Spinal cord (tissue), 10 donors: ENCODE measurements around the gene ACLY. TPM values are rescaled to one million over a fixed set of nuclear protein-coding genes. Genes with fewer than 3 reads are reported as not detected.

Experiments used
- DNase-seq, 6 donors: peaks; one replicate each; pipeline versions ENCODE4 v3.0.0 to v3.0.0-alpha.2; 2013 to 2015; ENCODE audit warnings: low spot score in 6 of 6, low read depth in 4 of 6
- H3K27ac ChIP-seq: one replicate; pipeline ENCODE4 v1.5.1; 2013; ENCODE audit warnings: low read depth, low read length, control low read depth
- H3K27me3 ChIP-seq: one replicate; pipeline ENCODE4 v1.6.1; 2013; ENCODE audit warnings: low read length; ENCODE audit not compliant: control insufficient read depth, insufficient read depth
- H3K36me3 ChIP-seq: one replicate; pipeline ENCODE4 v1.6.1; 2013; ENCODE audit warnings: low read length; ENCODE audit not compliant: control insufficient read depth, insufficient read depth
- H3K4me1 ChIP-seq: one replicate; pipeline ENCODE4 v1.6.1; 2013; ENCODE audit warnings: low read length; ENCODE audit not compliant: control insufficient read depth, insufficient read depth
- H3K4me3 ChIP-seq: one replicate; pipeline ENCODE4 v1.5.1; 2013; ENCODE audit warnings: low read depth, low read length, control low read depth
- H3K9me3 ChIP-seq: one replicate; pipeline ENCODE4 v1.6.1; 2013; ENCODE audit warnings: low read length; ENCODE audit not compliant: control insufficient read depth, insufficient read depth
- WGBS: methylation state at CpG from one replicate; pipeline ENCODE4 v1.1.5; 2013; ENCODE audit warnings: missing lambda C conversion rate; ENCODE audit not compliant: insufficient coverage; 5-methylcytosine and 5-hydroxymethylcytosine counted together
- polyA plus RNA-seq, 2 donors: library from polyadenylated mRNA; unstranded; fragments of 120-200 nt; gene quantifications; one replicate each; pipeline ENCODE4 v1.2.1, GENCODE V29; 2013; ENCODE audit not compliant: insufficient read length in 2 of 2
- total RNA-seq, 2 donors: library from RNA; depleted of rRNA in 1 of 2; stranded (reverse); fragments of 120-200 nt in 1 of 2; fragments of >200 nt in 1 of 2; gene quantifications; one replicate each; pipeline versions ENCODE4 v1.2.3 to v1.2.4, GENCODE V29; 2013 to 2014
- donor health status: healthy.

ACLY gene
- total and polyA plus RNA-seq, 4 donors, result 96.3 to 186 (median 163) TPM

DNA sequence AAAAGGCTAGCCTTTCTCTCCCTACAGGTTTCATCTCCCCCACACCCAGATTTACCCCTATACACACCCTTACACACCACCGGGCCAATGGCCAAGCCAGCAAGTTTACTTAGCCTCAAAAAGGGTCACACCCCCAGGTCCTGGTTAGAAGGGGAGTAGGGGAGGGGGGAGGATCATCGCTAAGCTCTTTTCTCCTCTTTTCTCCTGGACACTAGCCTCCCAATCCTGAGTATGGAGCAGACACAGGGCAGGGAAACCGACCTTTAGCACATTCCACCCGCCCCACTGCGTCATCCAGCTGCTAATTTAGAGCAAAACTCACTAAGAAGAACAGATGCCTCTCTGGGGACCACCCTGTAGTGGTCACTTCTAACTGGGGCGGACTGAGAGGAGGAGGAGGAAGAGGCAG is 4.4 kb downstream of the ACLY start:
- no CpG with 5 or more reads among the region's 6 CpGs for WGBS

DNA sequence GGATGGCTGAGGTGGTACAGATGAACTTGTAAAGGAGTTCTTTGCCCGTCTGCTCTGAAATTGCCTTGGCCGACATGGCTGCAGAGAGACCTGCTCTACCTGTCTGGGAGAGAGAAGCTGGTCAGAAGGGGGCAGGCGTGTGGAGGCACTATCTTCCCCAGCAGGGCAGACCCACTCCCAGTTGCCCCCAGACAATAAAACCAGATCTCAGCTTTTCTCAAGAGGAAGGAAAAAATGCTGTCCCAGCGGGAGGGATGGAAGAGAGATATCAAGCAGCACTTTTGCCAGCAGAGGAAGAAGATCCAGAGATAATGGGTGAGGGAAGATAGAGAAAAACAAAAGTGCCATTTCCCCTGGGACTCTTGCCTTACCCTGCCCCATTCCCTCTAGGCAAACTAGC is 5.0 kb downstream of the ACLY start:
- Histone ChIP-seq H3K4me1 (peaks cover 34% of the 10 kb centered on the region), H3K9me3 (no peaks in the 10 kb centered on the region), H3K27ac (no peak overlapping the region), H3K4me3 (no peak overlapping the region), H3K27me3 (no peaks in the 10 kb centered on the region), H3K36me3 (peaks cover 54% of the 10 kb centered on the region)
- DNase-seq, result no peak
- 100% methylated on average over 1 of the region's 4 CpGs for WGBS

More for the DNA sequence above, 4.4 kb downstream of the ACLY start:
- H3K27ac ChIP-seq, result no peak overlapping the region
- H3K9me3 ChIP-seq, result no peaks in the 10 kb centered on the region
- no peaks in the 10 kb centered on the region for H3K27me3 ChIP-seq
- H3K4me3 ChIP-seq, result no peak overlapping the region
- no peak for DNase-seq
- peaks cover 48% of the 10 kb centered on the region for H3K36me3 ChIP-seq
- H3K4me1 ChIP-seq, result peaks cover 36% of the 10 kb centered on the region

DNA sequence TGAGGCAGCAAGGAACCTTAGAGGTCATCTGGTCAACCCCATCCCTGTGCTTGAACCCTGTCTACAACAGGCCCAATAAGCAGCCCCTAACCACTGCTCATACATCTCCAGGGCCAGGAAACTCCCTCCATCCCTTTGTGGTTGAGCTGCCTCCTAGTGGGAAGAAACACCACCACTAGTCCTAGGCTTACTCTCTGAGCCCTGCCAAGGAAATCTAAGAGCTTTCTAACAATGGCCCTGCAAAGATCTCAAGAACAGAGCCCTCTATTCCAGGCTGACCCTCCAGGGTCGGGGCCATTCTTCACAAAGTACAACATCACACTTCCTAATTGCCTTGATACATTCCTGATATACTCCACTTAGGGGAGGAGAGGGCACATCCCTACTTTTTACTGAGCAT is 5.8 kb downstream of the ACLY start:
- WGBS, result no CpG with 5 or more reads among the region's 1 CpG
- H3K27me3 ChIP-seq, result no peaks in the 10 kb centered on the region
- DNase-seq, result no peak
- H3K4me3 ChIP-seq, result no peak overlapping the region
- H3K4me1 ChIP-seq, result peaks cover 32% of the 10 kb centered on the region
- H3K36me3 ChIP-seq, result peaks cover 58% of the 10 kb centered on the region
- H3K9me3 ChIP-seq, result no peaks in the 10 kb centered on the region
- no peak overlapping the region for H3K27ac ChIP-seq

DNA sequence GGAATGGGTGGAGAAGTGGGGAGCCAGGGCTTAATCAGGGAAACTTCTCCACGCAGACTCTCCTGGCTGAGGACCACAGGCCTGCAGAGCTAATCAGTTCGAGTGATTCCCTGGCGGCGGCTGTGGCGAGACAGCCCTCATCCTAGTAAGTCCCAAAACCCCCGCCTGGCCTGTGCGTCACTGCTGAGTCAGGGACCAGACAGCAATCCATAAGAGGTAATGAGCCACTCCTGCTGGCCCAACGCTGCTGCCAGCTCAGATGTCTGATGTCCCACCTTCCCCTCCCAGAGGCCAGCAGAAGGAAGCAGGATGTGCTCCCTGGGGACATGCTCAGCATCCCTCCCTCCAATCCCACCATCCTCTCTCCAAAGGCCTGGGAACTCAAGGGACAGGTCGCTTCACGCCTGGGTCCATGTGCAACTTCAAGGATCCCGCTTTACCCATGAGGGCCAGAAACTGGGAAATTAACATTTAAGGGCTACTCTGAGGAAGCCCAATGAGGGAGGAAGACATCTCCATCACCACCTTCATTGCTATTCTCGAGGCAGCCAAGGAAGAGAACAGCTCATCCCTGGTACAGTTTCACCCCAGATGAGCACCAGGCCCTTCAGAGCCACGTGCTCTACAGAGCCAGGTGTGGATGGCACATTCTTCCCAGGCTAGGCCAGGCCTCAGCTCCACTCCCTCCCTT is 7.9 kb downstream of the ACLY start:
- 94% methylated on average over 11 of the region's 13 CpGs for WGBS
- peak in 1 of 6 donors; percentile 33 for DNase-seq
- no peak overlapping the region for H3K4me3 ChIP-seq

DNA sequence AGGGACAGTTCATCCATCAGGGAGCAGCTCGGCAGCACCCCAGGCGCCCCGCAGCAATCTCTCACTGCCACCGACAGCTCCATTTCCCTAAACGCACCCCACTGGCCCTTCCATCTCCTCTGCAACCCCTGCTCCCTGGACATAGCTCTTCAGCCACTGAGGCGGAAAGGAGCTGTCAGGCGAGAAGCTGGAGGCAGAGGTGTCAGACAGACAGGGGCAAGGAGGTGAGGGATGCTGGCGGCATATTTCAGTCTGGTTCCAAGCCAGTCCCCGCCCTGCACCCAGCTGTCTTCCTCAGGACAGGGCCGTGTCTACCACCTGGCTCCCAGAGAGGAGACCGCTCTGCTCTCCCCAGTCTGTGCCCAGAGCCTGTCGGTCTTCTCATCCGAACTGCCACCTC is 9.7 kb downstream of the ACLY start:
- Histone ChIP-seq H3K27ac (no peak overlapping the region), H3K9me3 (no peaks in the 10 kb centered on the region), H3K36me3 (peaks cover 88% of the 10 kb centered on the region), H3K4me3 (no peak overlapping the region), H3K4me1 (peaks cover 13% of the 10 kb centered on the region), H3K27me3 (no peaks in the 10 kb centered on the region)
- no peak for DNase-seq
- 90% methylated on average over 10 of the region's 13 CpGs for WGBS

More for the DNA sequence above, 7.9 kb downstream of the ACLY start:
- Histone ChIP-seq H3K27ac (no peak overlapping the region), H3K4me1 (peaks cover 27% of the 10 kb centered on the region), H3K27me3 (no peaks in the 10 kb centered on the region), H3K9me3 (no peaks in the 10 kb centered on the region), H3K36me3 (peaks cover 76% of the 10 kb centered on the region)

DNA sequence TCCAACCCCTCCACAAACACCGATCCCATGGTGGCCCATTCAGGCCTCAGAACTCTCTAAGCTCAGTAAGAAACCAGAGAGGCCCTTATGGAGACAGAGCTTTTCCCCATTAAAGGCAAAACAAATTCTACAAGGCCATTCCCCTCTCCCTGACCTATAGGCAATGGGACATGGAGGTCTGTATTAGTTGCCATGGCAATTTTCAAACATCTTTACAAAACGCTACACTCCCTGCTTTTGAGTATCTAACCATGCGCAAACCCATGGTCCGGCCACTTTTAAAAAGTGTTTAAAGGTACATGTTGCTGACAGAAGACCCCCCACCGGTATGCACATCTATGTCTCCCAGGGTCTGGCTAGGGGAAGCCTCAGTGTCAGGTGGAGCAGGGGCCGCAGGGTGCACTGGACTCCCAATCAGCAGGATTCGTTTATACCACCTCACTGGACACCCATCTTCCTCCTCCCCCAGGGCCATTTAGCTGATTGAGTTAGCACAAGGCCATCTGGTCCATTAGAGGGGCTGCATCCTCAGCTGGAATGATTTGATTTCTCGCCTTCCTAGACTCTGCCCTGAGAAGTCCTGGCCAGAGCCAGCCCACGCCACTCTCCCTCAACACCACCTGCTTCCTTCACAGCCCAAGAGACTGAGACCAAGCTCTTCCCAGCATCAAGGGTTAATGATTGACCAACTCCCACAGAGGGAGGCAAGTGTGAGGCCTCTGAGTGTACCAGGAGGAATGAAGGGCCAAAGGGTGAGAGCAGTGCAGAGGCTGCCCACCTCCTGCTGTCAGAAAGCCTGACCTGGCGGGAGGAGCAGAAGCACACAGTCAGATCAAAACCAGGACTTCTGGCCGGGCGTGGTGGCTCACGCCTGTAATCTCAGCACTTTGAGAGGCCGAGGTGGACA is 10.9 kb downstream of the ACLY start:
- Histone ChIP-seq H3K36me3 (peaks cover 94% of the 10 kb centered on the region), H3K4me1 (peaks cover 13% of the 10 kb centered on the region), H3K27me3 (no peaks in the 10 kb centered on the region), H3K27ac (no peak overlapping the region), H3K9me3 (no peaks in the 10 kb centered on the region), H3K4me3 (no peak overlapping the region)
- DNase-seq, result no peak
- 73% methylated on average over 12 of the region's 14 CpGs for WGBS

DNA sequence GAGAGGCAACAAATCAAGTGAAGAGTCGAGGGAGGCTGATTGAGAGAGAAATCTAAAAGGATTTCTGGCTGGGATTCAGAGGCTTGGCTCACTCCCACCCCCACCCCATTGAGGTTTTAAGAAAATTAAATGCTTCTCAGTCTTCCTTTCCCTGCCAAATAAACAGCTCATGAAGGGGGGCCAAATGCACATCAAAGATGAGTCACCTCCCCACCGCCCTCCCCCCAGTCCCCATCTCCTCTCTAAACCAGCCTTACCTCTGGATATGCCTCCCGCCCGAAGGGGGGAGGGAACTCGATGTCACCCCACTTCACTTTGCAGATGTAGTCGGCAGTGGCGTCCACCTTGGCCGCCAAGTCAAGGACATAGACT is 11.6 kb downstream of the ACLY start:
- Histone ChIP-seq H3K27ac (no peak overlapping the region), H3K27me3 (no peaks in the 10 kb centered on the region), H3K9me3 (no peaks in the 10 kb centered on the region), H3K4me1 (peaks cover 13% of the 10 kb centered on the region), H3K4me3 (no peak overlapping the region), H3K36me3 (peaks cover 96% of the 10 kb centered on the region)
- 62% methylated on average over 5 of the region's 8 CpGs for WGBS
- peak in 3 of 6 donors; percentile 17 to 76 (median 67) for DNase-seq

DNA sequence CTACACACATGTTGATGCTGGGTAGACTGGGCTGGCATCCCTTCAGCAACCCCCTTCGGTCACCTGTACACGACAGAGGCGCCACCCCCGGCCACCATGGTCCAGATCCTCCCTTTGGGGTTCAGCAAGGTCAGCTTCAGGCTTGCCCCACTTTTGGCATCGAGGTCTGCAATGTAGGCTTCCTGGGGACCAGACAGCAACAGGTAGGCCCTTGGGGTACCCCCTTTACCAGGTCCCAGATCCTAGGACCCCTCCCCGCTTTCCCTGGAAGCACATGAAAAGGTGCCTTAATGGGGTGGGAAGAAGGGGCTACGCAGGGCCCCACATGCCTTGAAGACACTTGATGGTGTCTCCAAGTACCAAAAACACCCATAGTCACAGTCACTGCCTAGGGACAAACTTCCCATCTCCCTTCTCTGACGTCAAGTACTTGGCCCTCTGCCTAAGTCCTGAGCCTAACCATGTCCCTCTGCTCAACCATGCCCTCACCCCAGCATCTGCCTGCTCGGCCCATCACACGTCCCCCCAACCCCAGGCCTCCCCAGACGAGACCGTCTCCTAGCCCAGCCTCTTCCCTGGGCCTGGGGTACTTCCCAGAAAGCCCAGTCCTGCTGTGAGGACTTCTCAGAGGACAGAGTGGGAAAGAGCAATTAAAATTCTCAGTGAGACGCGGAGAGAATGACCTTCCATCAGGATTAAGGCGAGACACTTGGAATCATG is 12.1 kb downstream of the ACLY start:
- peak in 1 of 6 donors; percentile 4 for DNase-seq
- WGBS, result 61% methylated on average over 12 of the region's 15 CpGs
- peaks cover 95% of the 10 kb centered on the region for H3K36me3 ChIP-seq
- no peaks in the 10 kb centered on the region for H3K9me3 ChIP-seq
- peaks cover 13% of the 10 kb centered on the region for H3K4me1 ChIP-seq
- H3K27ac ChIP-seq, result no peak overlapping the region
- no peak overlapping the region for H3K4me3 ChIP-seq
- no peaks in the 10 kb centered on the region for H3K27me3 ChIP-seq

DNA sequence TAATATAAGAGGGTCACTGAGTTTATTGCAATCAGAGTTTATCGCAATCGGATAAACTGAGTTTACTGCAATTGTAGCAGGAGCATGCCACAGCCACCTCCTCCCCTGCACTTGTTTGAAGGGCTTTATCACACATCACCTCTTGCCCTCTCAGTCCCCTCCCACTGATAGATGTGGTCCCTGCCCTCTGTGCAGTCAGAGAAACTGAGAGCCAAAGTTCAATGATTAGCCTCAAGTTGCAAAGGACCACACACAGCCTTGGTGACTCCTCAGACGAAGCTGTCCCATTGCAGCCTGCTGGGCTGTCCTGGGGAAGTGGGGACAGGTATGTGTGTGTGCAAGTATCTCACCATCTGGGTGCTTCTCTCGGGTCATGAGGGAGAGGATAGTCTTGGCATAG is 13.6 kb downstream of the ACLY start:
- Histone ChIP-seq H3K27me3 (no peaks in the 10 kb centered on the region), H3K36me3 (peaks cover 90% of the 10 kb centered on the region), H3K27ac (no peak overlapping the region), H3K9me3 (no peaks in the 10 kb centered on the region), H3K4me1 (peaks cover 13% of the 10 kb centered on the region), H3K4me3 (no peak overlapping the region)
- 94% methylated on average over 4 of the region's 4 CpGs for WGBS
- DNase-seq, result no peak
